Thyroid gland (tissue), 4 donors: ENCODE measurements around the gene MED27.

Experiments used
- CTCF ChIP-seq, 6 experiments: fragments of 200-600 bp in 3 of 6; fragments of 450-650 bp in 3 of 6; sonication (generic) in 3 of 6; IDR thresholded peaks; one replicate each; pipeline ENCODE4 v1.5.1; 2016 to 2019; ENCODE audit warnings: antibody characterized with exemption in 6 of 6, mild to moderate bottlenecking in 2 of 6, inconsistent platforms in 1 of 6, moderate library complexity in 1 of 6
- POLR2A ChIP-seq, 2 donors: fragments of 450-650 bp; IDR thresholded peaks; one replicate each; pipeline ENCODE4 v1.6.1; 2017; ENCODE audit warnings: antibody characterized with exemption in 2 of 2, mild to moderate bottlenecking in 2 of 2, moderate library complexity in 1 of 2

- no peak for TF ChIP-seq CTCF (IDR thresholded peaks at IDR 0.05)
- TF ChIP-seq POLR2A (IDR thresholded peaks at IDR 0.05): no peak
These were observed 238.6 kb downstream of the MED27 start for GRCh38 chr9:131840751-131841702.
